Measurements from ENCODE around the gene ANKS1B. TPM values are rescaled to one million over a fixed set of nuclear protein-coding genes. Genes with fewer than 3 reads are reported as not detected.

ANKS1B gene
- total RNA-seq, 1 experiment from 2014 or later: 9.7 TPM

DNA sequence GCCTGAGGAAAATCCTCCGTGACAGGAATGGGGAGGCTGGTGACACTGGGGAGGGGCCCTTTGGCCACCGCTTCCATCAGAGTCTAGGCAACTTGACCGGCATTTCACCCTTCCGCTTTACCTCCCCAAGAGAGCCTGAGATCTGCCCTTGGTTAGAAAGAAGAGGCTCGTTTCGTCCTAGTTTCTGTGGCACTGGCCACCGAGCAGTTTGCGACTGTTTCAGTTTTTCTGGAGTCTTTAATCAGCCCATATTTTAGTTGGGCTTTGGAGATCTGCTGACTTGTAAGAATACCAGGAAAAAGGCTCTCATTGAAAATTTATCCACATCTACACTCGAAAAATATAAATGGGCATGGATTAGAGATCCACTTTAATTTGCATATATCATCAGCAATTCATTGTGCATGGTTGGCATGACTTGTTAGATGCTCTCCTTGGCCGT, 414 bp upstream of the ANKS1B start:
- peak overlapping the region; percentile 81 for H3K27ac ChIP-seq (ENCODE audit: low read length)
- intact Hi-C loops (cut with micrococcal nuclease; ENCODE audit: unreplicated experiment): no loop called here

More for the DNA sequence above, 414 bp upstream of the ANKS1B start:
- Histone ChIP-seq H3K4me1 (ENCODE audit: control insufficient read depth, insufficient read depth, low read length) (peaks cover 11% of the 10 kb centered on the region; the same call in 1 of the 2 replicates), H3K9me3 (ENCODE audit: control insufficient read depth, insufficient read depth, low read depth, low read length) (no peaks in the 10 kb centered on the region), H3K36me3 (ENCODE audit: control insufficient read depth, insufficient read depth, low read length) (no peaks in the 10 kb centered on the region), H3K27me3 (ENCODE audit: control insufficient read depth, insufficient read depth, low read length) (no peaks in the 10 kb centered on the region), H3K4me3 (ENCODE audit: low read depth in 2 of 2, low read length in 2 of 2) (peak overlapping the region; percentile 60 to 86)
- BruUV-seq (replicated peaks): no TSS peak
- ATAC-seq (peak; percentile 71; the same call in 1 of the 2 replicates), DNase-seq (ENCODE audit: low read depth, low spot score) (no peak)
- TF ChIP-seq SIN3A (IDR thresholded peaks at IDR 0.05; ENCODE audit: borderline replicate concordance, insufficient read depth, low read depth, low read length) (no peak), TCF7L2 (IDR thresholded peaks at IDR 0.05; ENCODE audit: low read depth, low read length) (no peak), POLR2AphosphoS5 (IDR thresholded peaks at IDR 0.05; ENCODE audit: low read depth, low read length) (no peak), REST (IDR thresholded peaks at IDR 0.05; ENCODE audit: insufficient read depth in 1 of 2, low read depth in 2 of 2, low read length in 1 of 2) (no peak), CTCF (IDR thresholded peaks at IDR 0.05) (no peak)
- POLR2A ChIA-PET: no interaction called here
- CTCF ChIA-PET: no interaction called here
- in situ Hi-C loops (cut with HindIII; ENCODE audit: low pct_unique_long_range_greater_than_20kb, low sequenced_read_pairs): no loop called here
